NCI-H748 treated with DMSO at 0.1 percent for 48 hours (cell line): ENCODE results near the gene FFAR1.
"Not testable (repeated sequence)": the region's sequence is repeated elsewhere in the genome, so short reads cannot be mapped to it uniquely, and the experiment has no call there.

Experiments used
- DNase-seq: peaks from one replicate; lab custom pipeline; 2025; lab: John Stamatoyannopoulos, UW

Gene FFAR1

GRCh38 chr19:35362261-35363000 lies 14.7 kb downstream of the FFAR1 start:
- DNase-seq: no peak

- no peak for DNase-seq
Observed at GRCh38 chr19:35363001-35363590, 15.4 kb downstream of the FFAR1 start.

GRCh38 chr19:35363711-35364425 lies 16.2 kb downstream of the FFAR1 start:
- no peak for DNase-seq

- no peak for DNase-seq
Observed at GRCh38 chr19:35365303-35365702, 17.6 kb downstream of the FFAR1 start.

- no peak for DNase-seq
Observed at GRCh38 chr19:35368378-35368777, 20.7 kb downstream of the FFAR1 start.

GRCh38 chr19:35369522-35369921 lies 21.8 kb downstream of the FFAR1 start:
- no peak for DNase-seq

GRCh38 chr19:35370722-35371121 lies 23.0 kb downstream of the FFAR1 start, which contains the start of gene GPR42:
Gene GPR42 (plus strand): TSS chr19:35371068. CDS start chr19:35371360, 292 bp downstream.
- DNase-seq: no peak

GRCh38 chr19:35373492-35373891 lies 25.8 kb downstream of the FFAR1 start:
- DNase-seq: no peak

GRCh38 chr19:35374031-35374430 lies 26.3 kb downstream of the FFAR1 start:
- DNase-seq: not testable (repeated sequence)

- no peak for DNase-seq
Observed at GRCh38 chr19:35375505-35376307, 28.0 kb downstream of the FFAR1 start.

GRCh38 chr19:35377656-35378055 lies 30.0 kb downstream of the FFAR1 start:
- DNase-seq: no peak

- DNase-seq: no peak
Observed at GRCh38 chr19:35378356-35378755, 30.7 kb downstream of the FFAR1 start.

GRCh38 chr19:35379545-35379944 lies 31.8 kb downstream of the FFAR1 start:
- DNase-seq: not testable (repeated sequence)

GRCh38 chr19:35379992-35380391 lies 32.3 kb downstream of the FFAR1 start:
- no peak for DNase-seq

GRCh38 chr19:35380450-35381124 lies 32.9 kb downstream of the FFAR1 start:
- DNase-seq: no peak

- no peak for DNase-seq
Observed at GRCh38 chr19:35381318-35381717, 33.6 kb downstream of the FFAR1 start.

- DNase-seq: no peak
Observed at GRCh38 chr19:35381926-35382325, 34.2 kb downstream of the FFAR1 start.

- no peak for DNase-seq
Observed at GRCh38 chr19:35383536-35383935, 35.8 kb downstream of the FFAR1 start.

- no peak for DNase-seq
Observed at GRCh38 chr19:35388277-35389054, 40.8 kb downstream of the FFAR1 start.

- DNase-seq: no peak
Observed at GRCh38 chr19:35389192-35389861, 41.6 kb downstream of the FFAR1 start.
